GM12878 (cell line): ENCODE measurements around the gene KCNJ12. TPM values are rescaled to one million over a fixed set of nuclear protein-coding genes. Genes with fewer than 3 reads are reported as not detected.

ENCODE experiments used
- ATAC-seq: fragments of 200-7000 bp; cut with Tn5 transposase; 3 replicates; pipeline ENCODE4 v1.9.1; 2020; ENCODE audit warnings: mild to moderate bottlenecking, moderate library complexity
- BruUV-seq: library from RNA; stranded (reverse); fragments of 400-500 nt; replicated peaks from 2 replicates; lab custom pipeline; 2021; lab: Mats Ljungman, UMichigan
- CTCF ChIA-PET: fragments of 300-600 bp; sonication (Branson Sonifier 250); formaldehyde crosslinking; extraction: SDS; loops from one replicate; lab custom pipeline; 2021; ENCODE audit warnings: inconsistent platforms; lab: Yijun Ruan, JAX
- POLR2A ChIA-PET: fragments of 350-600 bp; formaldehyde crosslinking; extraction: SDS; loops from one replicate; lab custom pipeline; 2021; ENCODE audit warnings: inconsistent platforms; lab: Charles Lee
- RAD21 ChIA-PET: fragments of 300-600 bp; sonication (Branson Sonifier 250); formaldehyde crosslinking; loops from one replicate; lab custom pipeline; 2023; ENCODE audit warnings: antibody characterized with exemption; ENCODE audit not compliant: unreplicated experiment; lab: Charles Lee
- SMC1A ChIA-PET: fragments of 300-600 bp; sonication (Branson Sonifier 250); formaldehyde crosslinking; loops from one replicate; lab custom pipeline; 2023; ENCODE audit not compliant: unreplicated experiment, uncharacterized antibody; lab: Charles Lee
- DNase-seq: peaks from one replicate; pipeline ENCODE4 v3.0.0-alpha.2; 2011; ENCODE audit warnings: low read depth, low spot score
- FAIRE-seq: peaks from 3 replicates; lab custom pipeline; 2011; peaks lifted over from hg19 to GRCh38; lab: Jason Lieb, UNC
- H2AFZ ChIP-seq: 2 replicates; pipeline ENCODE4 v1.6.0; 2011; ENCODE audit warnings: low read depth, low read length, control low read depth; ENCODE audit not compliant: control insufficient read depth
- H3K27ac ChIP-seq: 2 replicates; pipeline ENCODE4 v1.5.1; 2011; ENCODE audit warnings: control low read depth; ENCODE audit not compliant: control insufficient read depth, insufficient read depth
- H3K27me3 ChIP-seq, 2 experiments: replicated peaks in 1 of 2; 2 replicates each; pipeline versions ENCODE4 v1.6.0 to v1.6.1; 2011; ENCODE audit warnings: low read length in 1 of 2; ENCODE audit not compliant: control insufficient read depth in 2 of 2, insufficient read depth in 2 of 2
- H3K36me3 ChIP-seq, 2 experiments: 2 replicates each; pipeline ENCODE4 v1.5.1; 2011; ENCODE audit warnings: low read length in 1 of 2; ENCODE audit not compliant: control insufficient read depth in 2 of 2, insufficient read depth in 2 of 2
- H3K4me1 ChIP-seq: 2 replicates; pipeline ENCODE4 v1.6.1; 2011; ENCODE audit warnings: mild to moderate bottlenecking, low read length, moderate library complexity, mixed read lengths; ENCODE audit not compliant: control insufficient read depth, insufficient read depth
- H3K4me2 ChIP-seq: 2 replicates; pipeline ENCODE4 v1.6.0; 2011; ENCODE audit warnings: control low read depth; ENCODE audit not compliant: control insufficient read depth, insufficient read depth
- H3K4me3 ChIP-seq: fragments of 200-600 bp; sonication (generic); 2 replicates; pipeline ENCODE4 v1.5.1; 2016
- H3K79me2 ChIP-seq: 2 replicates; pipeline ENCODE4 v1.6.0; 2011; ENCODE audit warnings: low read length; ENCODE audit not compliant: control insufficient read depth, insufficient read depth
- H3K9ac ChIP-seq: 2 replicates; pipeline ENCODE4 v1.8.0; 2011; ENCODE audit warnings: low read length, control low read depth, mixed read lengths; ENCODE audit not compliant: control insufficient read depth, insufficient read depth
- H3K9me3 ChIP-seq: replicated peaks from 3 replicates; pipeline ENCODE4 v1.5.1; 2011; ENCODE audit warnings: mild to moderate bottlenecking, low read length; ENCODE audit not compliant: control insufficient read depth, insufficient read depth
- H4K20me1 ChIP-seq: 2 replicates; pipeline ENCODE4 v1.6.0; 2011; ENCODE audit not compliant: control insufficient read depth, insufficient read depth
- ASH2L ChIP-seq: fragments of 300-600, 200-600 bp; sonication (generic); IDR thresholded peaks from 2 replicates; pipeline ENCODE4 v1.6.1; 2017; ENCODE audit warnings: low read depth, mild to moderate bottlenecking, borderline replicate concordance
- BCL11A ChIP-seq: IDR thresholded peaks from 2 replicates; pipeline ENCODE4 v1.6.1; 2011; ENCODE audit warnings: low read depth, low read length
- CEBPB ChIP-seq, 2 experiments: fragments of 150-350 bp in 1 of 2; IDR thresholded peaks; 2 replicates each; pipeline ENCODE4 v1.6.1; 2012 to 2014; ENCODE audit warnings: low read depth in 2 of 2, low read length in 2 of 2, borderline replicate concordance in 1 of 2, inconsistent platforms in 1 of 2
- ETV6 ChIP-seq, 2 experiments: fragments of 450-650 bp in 1 of 2; IDR thresholded peaks in 1 of 2; conservative IDR thresholded peaks in 1 of 2; 2 replicates each; pipeline ENCODE4 v1.6.1; 2014; ENCODE audit warnings: antibody characterized with exemption in 1 of 2, borderline replicate concordance in 1 of 2, low read depth in 1 of 2, mild to moderate bottlenecking in 1 of 2, moderate library complexity in 1 of 2
- EZH2 ChIP-seq: IDR thresholded peaks from 2 replicates; pipeline ENCODE4 v1.6.1; 2012; ENCODE audit warnings: low read depth, mild to moderate bottlenecking, control low read depth, inconsistent platforms, low read length, borderline replicate concordance; ENCODE audit not compliant: control insufficient read depth
- MEF2A ChIP-seq: IDR thresholded peaks from 2 replicates; pipeline ENCODE4 v1.6.1; 2011; ENCODE audit warnings: low read depth, mild to moderate bottlenecking, low read length, moderate library complexity; ENCODE audit not compliant: insufficient read depth
- REST ChIP-seq: IDR thresholded peaks from 2 replicates; pipeline ENCODE4 v1.6.1; 2012; ENCODE audit warnings: mild to moderate bottlenecking, low read depth, low read length
- SIN3A ChIP-seq: IDR thresholded peaks from 2 replicates; pipeline ENCODE4 v1.6.1; 2012; ENCODE audit warnings: low read depth, low read length, improper control_type of control experiment
- SMAD5 ChIP-seq: IDR thresholded peaks from 2 replicates; pipeline ENCODE4 v1.6.1; 2016; ENCODE audit warnings: antibody characterized with exemption, low read depth
- ZNF687 ChIP-seq: fragments of 450-650 bp; IDR thresholded peaks from 2 replicates; pipeline ENCODE4 v1.6.1; 2017; ENCODE audit warnings: mild to moderate bottlenecking, moderate library complexity
- WGBS: methylation state at CpG from one replicate; pipeline ENCODE4 v1.1.6; 2016; ENCODE audit warnings: low lambda C conversion rate; ENCODE audit not compliant: insufficient replicate concordance, insufficient coverage; ENCODE audit errors: missing lambda C conversion rate; 5-methylcytosine and 5-hydroxymethylcytosine counted together
- in situ Hi-C: fragments of 300-500 bp; cut with MboI; formaldehyde crosslinking; loops from 9 replicates; pipeline ENCODE4 v1.14.3; 2018; ENCODE audit warnings: mixed read lengths
- intact Hi-C: fragments of 100-400 bp; cut with micrococcal nuclease; formaldehyde crosslinking; loops from one replicate; pipeline ENCODE4 v1.14.2; 2022; ENCODE audit not compliant: unreplicated experiment
- polyA plus RNA-seq, 11 experiments: library from polyadenylated mRNA; depleted of rRNA in 4 of 11; unstranded in 6 of 11; stranded (reverse) in 5 of 11; fragments of >200 nt; fragmentation: Nextera tagmentation in 4 of 11; fragmentation: Illumina TruSeq in 1 of 11; extraction: Ambion mirVana in 4 of 11; extraction: Trizol in 1 of 11; gene quantifications; 1 replicate in 1 of 11; 2 replicates in 10 of 11; pipeline versions ENCODE4 v1.2.1 to v1.2.3, GENCODE V29; 2011 to 2016; ENCODE audit warnings: inconsistent platforms in 2 of 11, missing spikeins in 2 of 11, low read depth in 1 of 11
- total RNA-seq, 4 experiments: library from RNA; depleted of rRNA in 3 of 4; stranded (reverse); fragments of >200 nt in 3 of 4; fragmentation: Illumina TruSeq in 1 of 4; extraction: Trizol in 1 of 4; gene quantifications; 2 replicates each; pipeline versions ENCODE4 v1.2.1 to v1.2.3, GENCODE V29; 2013 to 2021
- TF ChIP-seq, protein P1 (sequence below): IDR thresholded peaks from 2 replicates; pipeline ENCODE4 v1.6.1; 2012; ENCODE audit warnings: low read depth, low read length, improper control_type of control experiment

Gene KCNJ12
- total and polyA plus RNA-seq, 10 of the 15 experiments (the other 5 are each of a cell fraction or from before 2014, with no cell fraction given): 0.04 to 0.21 (median 0.09) TPM; not detected in 3

DNA sequence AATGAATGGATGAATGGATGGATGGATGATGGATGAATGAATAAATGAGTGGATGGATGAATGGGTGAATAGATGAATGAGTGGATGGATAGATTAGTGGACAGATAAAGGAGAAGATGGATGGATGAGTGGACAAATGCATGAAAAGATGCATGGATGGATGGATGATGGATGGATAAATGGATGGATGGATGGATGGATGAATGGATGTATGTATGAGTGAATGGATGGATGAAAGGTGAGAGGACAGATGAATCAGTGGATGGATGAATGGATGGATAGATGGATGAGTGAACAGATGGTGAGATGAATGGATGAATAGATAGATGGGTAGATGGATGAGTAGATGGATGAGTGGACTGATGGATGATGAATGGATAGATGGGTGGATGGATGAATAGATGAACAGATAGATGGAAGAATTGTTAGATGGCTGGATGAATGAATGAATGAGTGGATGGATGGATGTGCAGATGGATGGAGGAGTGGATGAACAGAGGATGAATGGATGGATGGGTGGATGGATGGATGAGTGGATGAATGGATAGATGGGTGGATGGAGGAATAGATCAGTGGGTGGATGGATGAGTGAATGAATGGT lies 13.7 kb upstream of the KCNJ12 start (continued):
- TF ChIP-seq ETV6 (conservative IDR thresholded peaks at IDR 0.05 in 1 of 2, IDR thresholded peaks at IDR 0.05 in 1 of 2; ENCODE audit: borderline replicate concordance in 1 of 2, low read depth in 1 of 2): no peak
- TF ChIP-seq EZH2: no peak
- TF ChIP-seq SIN3A: no peak
- TF ChIP-seq, all 136 proteins: peak for 0

DNA sequence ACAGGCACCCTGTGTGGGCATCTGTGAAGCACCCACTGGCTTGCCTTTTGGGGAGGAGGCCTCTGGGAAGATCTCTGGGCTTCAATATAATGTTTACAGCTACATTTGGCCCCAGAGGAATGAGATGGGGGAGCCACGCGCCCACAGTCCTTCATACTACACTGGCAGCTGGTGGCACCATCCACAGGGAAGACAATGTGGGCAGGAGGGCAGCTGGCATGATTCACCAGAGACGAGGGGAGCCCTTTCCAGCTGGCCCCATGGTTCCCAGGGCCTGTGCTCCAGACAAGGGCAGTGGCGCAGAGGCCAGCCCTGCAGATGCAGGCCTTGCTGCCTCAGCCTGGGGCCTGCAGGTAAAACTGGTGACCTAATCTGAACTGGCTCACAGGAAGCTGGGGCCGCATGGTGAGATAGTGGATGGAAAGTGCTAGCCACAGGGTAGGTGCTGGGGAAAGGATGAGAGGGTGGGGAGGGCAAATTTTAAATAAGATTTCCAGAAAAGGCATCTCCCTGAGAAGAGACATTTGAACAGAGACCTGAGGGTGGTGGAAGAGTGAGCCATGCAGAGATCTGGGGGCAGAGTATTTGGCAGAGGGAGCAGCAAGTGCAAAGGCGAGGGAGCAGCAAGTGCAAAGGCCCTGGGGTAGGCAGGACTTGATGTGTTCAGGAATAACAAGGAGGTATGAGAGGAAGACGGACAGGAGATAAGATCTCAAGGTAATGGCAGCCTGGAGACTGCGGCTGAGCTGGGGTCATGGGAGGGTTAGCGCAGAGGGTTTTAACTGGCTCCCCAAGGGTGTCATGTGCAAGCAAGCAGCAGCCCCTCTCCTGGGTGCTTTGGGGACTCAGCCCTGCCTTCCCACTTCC lies 12.1 kb upstream of the KCNJ12 start:
- no TSS peak for BruUV-seq
- H4K20me1 ChIP-seq: no peaks in the 10 kb centered on the region
- POLR2A ChIA-PET: no interaction called here
- TF ChIP-seq REST (no peak), SMAD5 (no peak), BCL11A (no peak), CEBPB (IDR thresholded peaks at IDR 0.05; ENCODE audit: borderline replicate concordance in 1 of 2, low read depth in 2 of 2, low read length in 2 of 2) (no peak), ZNF687 (no peak), MEF2A (no peak), ASH2L (no peak)
- TF ChIP-seq, protein P1, sequence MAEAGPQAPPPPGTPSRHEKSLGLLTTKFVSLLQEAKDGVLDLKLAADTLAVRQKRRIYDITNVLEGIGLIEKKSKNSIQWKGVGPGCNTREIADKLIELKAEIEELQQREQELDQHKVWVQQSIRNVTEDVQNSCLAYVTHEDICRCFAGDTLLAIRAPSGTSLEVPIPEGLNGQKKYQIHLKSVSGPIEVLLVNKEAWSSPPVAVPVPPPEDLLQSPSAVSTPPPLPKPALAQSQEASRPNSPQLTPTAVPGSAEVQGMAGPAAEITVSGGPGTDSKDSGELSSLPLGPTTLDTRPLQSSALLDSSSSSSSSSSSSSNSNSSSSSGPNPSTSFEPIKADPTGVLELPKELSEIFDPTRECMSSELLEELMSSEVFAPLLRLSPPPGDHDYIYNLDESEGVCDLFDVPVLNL: no peak

More for the DNA sequence above, 12.1 kb upstream of the KCNJ12 start:
- in situ Hi-C loops (no loop called here), intact Hi-C loops (no loop called here)
- Histone ChIP-seq H3K4me3 (no peak overlapping the region), H3K27ac (no peak overlapping the region), H3K4me1 (no peaks in the 10 kb centered on the region), H3K36me3 (no peaks in the 10 kb centered on the region), H2AFZ (no peak overlapping the region), H3K27me3 (peaks cover 0 to 1% of the 10 kb centered on the region in 2 experiments; a peak in 2 of 4 replicates), H3K9ac (no peak overlapping the region), H3K9me3 (no peaks in the 10 kb centered on the region), H3K79me2 (no peaks in the 10 kb centered on the region), H3K4me2 (no peak overlapping the region)
- no peak for FAIRE-seq
- CTCF ChIA-PET: no interaction called here
- WGBS: 59% methylated on average over 9 of the region's 9 CpGs
- no peak for DNase-seq
- SMC1A ChIA-PET: interaction anchor here (1.2 kb wide), 1 partner anchor 77 kb away, joined by 3 read pairs; no protein-coding TSS in a partner anchor
- ATAC-seq: no peak
- RAD21 ChIA-PET: no interaction called here
